ENCODE measurements around the gene MT1E. TPM values are rescaled to one million over a fixed set of nuclear protein-coding genes. Genes with fewer than 3 reads are reported as not detected.

MT1E gene
- total and polyA plus RNA-seq, 2 of the 8 experiments (the other 6 are each of a cell fraction or from before 2014, with no cell fraction given) = 7.9 to 117 TPM

DNA sequence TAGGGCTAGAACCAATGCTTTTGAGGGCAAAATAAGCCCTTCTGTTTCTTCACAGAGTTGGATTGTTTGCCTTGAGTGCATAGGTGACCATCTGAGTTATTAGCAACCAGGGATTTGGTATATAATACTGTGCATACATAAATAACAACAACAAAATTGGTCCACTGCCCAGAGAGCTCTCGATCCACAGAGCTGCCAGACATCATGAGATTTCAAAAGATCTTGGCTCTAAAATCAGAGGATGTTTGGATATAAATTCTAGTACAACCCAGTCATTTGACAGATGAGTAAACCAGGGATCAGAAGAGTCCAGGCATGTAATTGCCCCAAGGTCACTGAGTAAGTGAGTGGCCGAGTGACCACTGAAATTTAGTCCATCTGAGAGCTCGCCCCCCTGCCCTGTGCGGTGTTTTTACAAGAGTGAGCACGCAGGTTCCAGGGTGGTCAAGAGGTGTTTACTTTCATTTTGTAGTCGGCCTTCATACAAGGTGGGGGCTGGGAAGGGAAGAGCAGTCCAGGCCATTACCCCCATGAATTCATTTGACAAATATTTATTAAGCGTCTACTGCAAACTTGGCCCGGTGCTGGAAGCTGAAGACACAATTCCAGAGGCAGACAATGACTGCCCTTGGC, 19.0 kb upstream of the MT1E start:
- POLR2A ChIA-PET (ENCODE audit: partially characterized antibody) = interaction anchor here (1.1 to 8.0 kb wide), 4 partner anchors 11 to 52 kb away, joined by 3 to 66 read pairs (median 8); partner anchors contain the start of gene MT1E
- no peak for FAIRE-seq
- no peak overlapping the region for H2AK5ac ChIP-seq (ENCODE audit: low read depth, low read length)
- TF ChIP-seq RNF2 (IDR thresholded peaks at IDR 0.05; ENCODE audit: borderline replicate concordance, low read depth, low read length, missing control alignments, poor library complexity, severe bottlenecking) (no peak), RFX5 (IDR thresholded peaks at IDR 0.05; ENCODE audit: borderline replicate concordance, low read depth, low read length) (no peak), NRF1 (IDR thresholded peaks at IDR 0.05; ENCODE audit: low read depth, low read length) (no peak), SAP30 (IDR thresholded peaks at IDR 0.05; ENCODE audit: insufficient read depth, insufficient replicate concordance, low read length) (no peak), EGR1 (IDR thresholded peaks at IDR 0.05; ENCODE audit: borderline replicate concordance, low read depth, low read length) (no peak), HDAC2 (IDR thresholded peaks at IDR 0.05; ENCODE audit: borderline replicate concordance in 1 of 2, low read depth in 2 of 2, low read length in 2 of 2) (no peak), TCF12 (IDR thresholded peaks at IDR 0.05; ENCODE audit: low read depth, low read length) (no peak), BRCA1 (IDR thresholded peaks at IDR 0.05; ENCODE audit: low read depth, low read length) (no peak)
- TF ChIP-seq, protein P1, sequence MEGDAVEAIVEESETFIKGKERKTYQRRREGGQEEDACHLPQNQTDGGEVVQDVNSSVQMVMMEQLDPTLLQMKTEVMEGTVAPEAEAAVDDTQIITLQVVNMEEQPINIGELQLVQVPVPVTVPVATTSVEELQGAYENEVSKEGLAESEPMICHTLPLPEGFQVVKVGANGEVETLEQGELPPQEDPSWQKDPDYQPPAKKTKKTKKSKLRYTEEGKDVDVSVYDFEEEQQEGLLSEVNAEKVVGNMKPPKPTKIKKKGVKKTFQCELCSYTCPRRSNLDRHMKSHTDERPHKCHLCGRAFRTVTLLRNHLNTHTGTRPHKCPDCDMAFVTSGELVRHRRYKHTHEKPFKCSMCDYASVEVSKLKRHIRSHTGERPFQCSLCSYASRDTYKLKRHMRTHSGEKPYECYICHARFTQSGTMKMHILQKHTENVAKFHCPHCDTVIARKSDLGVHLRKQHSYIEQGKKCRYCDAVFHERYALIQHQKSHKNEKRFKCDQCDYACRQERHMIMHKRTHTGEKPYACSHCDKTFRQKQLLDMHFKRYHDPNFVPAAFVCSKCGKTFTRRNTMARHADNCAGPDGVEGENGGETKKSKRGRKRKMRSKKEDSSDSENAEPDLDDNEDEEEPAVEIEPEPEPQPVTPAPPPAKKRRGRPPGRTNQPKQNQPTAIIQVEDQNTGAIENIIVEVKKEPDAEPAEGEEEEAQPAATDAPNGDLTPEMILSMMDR (IDR thresholded peaks at IDR 0.05; ENCODE audit: control extremely low read depth in 1 of 3, insufficient read depth in 1 of 3, low read depth in 1 of 3, low read length in 3 of 3) = no peak

More for the DNA sequence above, 19.0 kb upstream of the MT1E start:
- H3K23ac ChIP-seq (ENCODE audit: insufficient read length) = no peak overlapping the region
- no peak overlapping the region for H2BK20ac ChIP-seq (ENCODE audit: low read length)
- H3K27ac ChIP-seq (ENCODE audit: low read depth, low read length) = no peak overlapping the region
- H3K4me2 ChIP-seq (ENCODE audit: insufficient read depth in 1 of 2, low read depth in 2 of 2, low read length in 2 of 2) = no peak overlapping the region
- WGBS, 2 experiments (ENCODE audit: extremely low coverage in 1 of 2, insufficient coverage in 1 of 2, insufficient read length in 1 of 2, insufficient replicate concordance in 2 of 2, low coverage in 1 of 2, low lambda C conversion rate in 2 of 2, missing lambda C conversion rate in 1 of 2) = 80% methylated on average over 8 of the region's 8 CpGs; no CpG with 5 or more reads in 1 of the 2 experiments
- 0 out of 2 replicates have a peak overlapping the region, but pooled peaks have one; percentile 4 for H2BK15ac ChIP-seq (ENCODE audit: low read length)
- H3K79me2 ChIP-seq (ENCODE audit: control insufficient read depth in 1 of 2, insufficient read depth in 2 of 2, low read length in 2 of 2) = no peaks in the 10 kb centered on the region
- H3K4me3 ChIP-seq (ENCODE audit: extremely low read depth in 1 of 4, insufficient read depth in 2 of 4, low read depth in 3 of 4, low read length in 4 of 4) = no peak overlapping the region
- no peak overlapping the region for H4K91ac ChIP-seq (replicated peaks; ENCODE audit: insufficient read length, low read length)
- no peaks in the 10 kb centered on the region for H3K9me3 ChIP-seq (ENCODE audit: insufficient read depth in 2 of 2, low read depth in 1 of 2, low read length in 1 of 2)
- H4K5ac ChIP-seq (ENCODE audit: insufficient read length, low read depth, low read length) = no peak overlapping the region
- no peak overlapping the region for H3K4ac ChIP-seq (replicated peaks; ENCODE audit: insufficient read length, low read depth, low read length)
- H4K20me1 ChIP-seq (replicated peaks in 1 of 2; ENCODE audit: control insufficient read depth in 1 of 2, insufficient read depth in 2 of 2, low read length in 2 of 2) = peaks cover 0 to 2% of the 10 kb centered on the region in 2 experiments
- no peak overlapping the region for H3K9ac ChIP-seq (replicated peaks in 1 of 4; ENCODE audit: extremely low read depth in 1 of 4, low read depth in 3 of 4, low read length in 3 of 4)
- H2BK12ac ChIP-seq (ENCODE audit: low read depth, low read length) = no peak overlapping the region; the same call in 1 of the 2 replicates
- H3K79me1 ChIP-seq (ENCODE audit: low read depth, low read length) = no peaks in the 10 kb centered on the region
- CTCF ChIA-PET (ENCODE audit: partially characterized antibody) = interaction anchor here (0.9 to 9.2 kb wide), 7 partner anchors 11 to 96 kb away, joined by 3 to 85 read pairs (median 5); partner anchors contain the start of gene MT1E
- H2AFZ ChIP-seq (ENCODE audit: low read length) = no peak overlapping the region
- DNase-seq (ENCODE audit: low read depth in 1 of 2, low spot score in 2 of 2) = no peak
- peaks cover 7 to 21% (median 10%) of the 10 kb centered on the region in 4 experiments for H3K4me1 ChIP-seq (replicated peaks in 1 of 4; ENCODE audit: control insufficient read depth in 3 of 4, insufficient read depth in 4 of 4, low read length in 3 of 4)
- H2BK120ac ChIP-seq (replicated peaks; ENCODE audit: low read depth, low read length) = no peak overlapping the region
- no peak overlapping the region for H3K18ac ChIP-seq (ENCODE audit: extremely low read depth, low read length)
- no peak overlapping the region for H3K56ac ChIP-seq (replicated peaks; ENCODE audit: insufficient read length, low read depth, low read length)
- no peak overlapping the region for H3K14ac ChIP-seq (ENCODE audit: insufficient read length)
- peaks cover 25 to 55% (median 47%) of the 10 kb centered on the region in 4 experiments for H3K27me3 ChIP-seq (replicated peaks in 1 of 4; ENCODE audit: control insufficient read depth in 3 of 4, extremely low read depth in 1 of 4, insufficient read depth in 3 of 4, low read length in 3 of 4)
- H3K23me2 ChIP-seq (ENCODE audit: low read depth, low read length) = peaks cover 11% of the 10 kb centered on the region; the same call in 1 of the 2 replicates
- no peaks in the 10 kb centered on the region for H3K36me3 ChIP-seq (ENCODE audit: control insufficient read depth in 2 of 4, insufficient read depth in 4 of 4, low read length in 3 of 4)
- H2BK5ac ChIP-seq (ENCODE audit: low read depth, low read length) = no peak overlapping the region
- no peak overlapping the region for H4K8ac ChIP-seq (ENCODE audit: extremely low read depth, insufficient read depth, low read length)
